GM19397 (cell line): ENCODE data around the gene NAGLU.

ENCODE experiments used
- ATAC-seq: cut with Tn5 transposase; IDR thresholded peaks from one replicate; pipeline ENCODE4 v1.9.1; 2021; ENCODE audit warnings: mild to moderate bottlenecking, moderate library complexity; ENCODE audit not compliant: unreplicated experiment

Gene NAGLU

GRCh38 chr17:42536048-42536371 lies at the start of gene NAGLU:
NAGLU (plus strand) TSS chr17:42536241; CDS start chr17:42536273, 32 bp downstream.
- ATAC-seq: peak; percentile 82

GRCh38 chr17:42488032-42488431 lies 48.0 kb upstream of the NAGLU start:
- ATAC-seq: no peak

GRCh38 chr17:42493319-42493718 lies 42.7 kb upstream of the NAGLU start:
- no peak for ATAC-seq

GRCh38 chr17:42494673-42495072 lies 41.4 kb upstream of the NAGLU start:
- no peak for ATAC-seq

GRCh38 chr17:42498828-42499227 lies 37.2 kb upstream of the NAGLU start:
- no peak for ATAC-seq

- ATAC-seq: no peak
Measured at GRCh38 chr17:42502091-42502490, 34.0 kb upstream of the NAGLU start.

GRCh38 chr17:42502926-42503325 lies 33.1 kb upstream of the NAGLU start:
- ATAC-seq: no peak

- ATAC-seq: no peak
Measured at GRCh38 chr17:42507671-42508070, 28.4 kb upstream of the NAGLU start.

- no peak for ATAC-seq
Measured at GRCh38 chr17:42508426-42509165, 27.4 kb upstream of the NAGLU start.

- ATAC-seq: no peak
Measured at GRCh38 chr17:42509409-42509808, 26.6 kb upstream of the NAGLU start.

GRCh38 chr17:42509841-42510240 lies 26.2 kb upstream of the NAGLU start:
- ATAC-seq: no peak

- ATAC-seq: no peak
Measured at GRCh38 chr17:42512246-42512645, 23.8 kb upstream of the NAGLU start.

GRCh38 chr17:42512733-42513251 lies 23.2 kb upstream of the NAGLU start:
- no peak for ATAC-seq

- no peak for ATAC-seq
Measured at GRCh38 chr17:42513686-42514085, 22.4 kb upstream of the NAGLU start.

- no peak for ATAC-seq
Measured at GRCh38 chr17:42514279-42514678, 21.8 kb upstream of the NAGLU start.

- ATAC-seq: no peak
Measured at GRCh38 chr17:42514867-42515266, 21.2 kb upstream of the NAGLU start.

GRCh38 chr17:42517516-42517915 lies 18.5 kb upstream of the NAGLU start:
- ATAC-seq: no peak

GRCh38 chr17:42518046-42518754 lies 17.8 kb upstream of the NAGLU start:
- ATAC-seq: no peak

GRCh38 chr17:42518755-42519545 lies 17.1 kb upstream of the NAGLU start:
- ATAC-seq: no peak

GRCh38 chr17:42519546-42520491 lies 16.2 kb upstream of the NAGLU start:
- ATAC-seq: no peak
